ENCODE data around the gene RPE. TPM values are rescaled to one million over a fixed set of nuclear protein-coding genes. Genes with fewer than 3 reads are reported as not detected.

Gene RPE
- total RNA-seq, 1 donor = 68.0 TPM

DNA sequence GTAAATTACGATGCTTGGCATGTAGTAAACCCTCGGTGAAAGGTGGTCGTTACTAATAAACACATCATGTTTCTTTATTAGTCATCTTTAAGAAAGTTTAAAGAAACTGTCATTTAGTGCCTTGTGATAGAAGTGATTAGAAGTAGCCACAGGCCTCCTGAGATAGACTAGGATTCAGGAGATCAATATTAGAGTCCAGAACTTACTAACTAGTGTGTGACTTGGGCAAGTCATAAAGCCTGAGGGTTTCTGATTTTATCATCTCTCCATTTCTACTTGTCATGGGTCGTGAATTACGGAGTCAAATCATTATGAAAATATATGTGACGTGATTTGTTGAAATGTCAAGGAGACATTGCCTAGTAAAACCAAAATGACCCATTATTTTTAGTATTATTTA, 6.7 kb downstream of the RPE start:
- Histone ChIP-seq H4K20me1 (ENCODE audit: insufficient read depth, low read length) (peaks cover 13% of the 10 kb centered on the region), H3K36me3 (ENCODE audit: insufficient read depth, low read length) (peaks cover under 1% of the 10 kb centered on the region), H3K27me3 (ENCODE audit: insufficient read depth, low read length) (no peaks in the 10 kb centered on the region)

DNA sequence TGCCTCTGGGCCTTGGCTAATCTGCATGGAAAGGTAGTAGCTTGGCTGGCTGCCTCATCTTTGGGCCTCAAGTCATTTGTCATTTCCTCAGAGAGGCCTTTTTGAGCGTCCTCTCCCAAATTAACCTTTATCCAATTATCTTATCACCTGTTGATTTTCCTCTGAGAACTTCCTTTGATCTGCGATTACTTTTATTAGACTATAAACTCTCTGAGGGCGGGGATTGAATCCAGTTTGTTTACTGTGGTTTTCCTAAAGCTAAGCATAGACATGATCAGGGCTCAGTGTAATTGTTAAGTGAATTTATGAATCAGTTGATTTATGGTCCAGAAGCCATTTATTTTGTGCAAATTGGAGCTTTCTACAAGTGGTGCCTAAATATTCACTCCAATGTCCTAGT, 7.5 kb downstream of the RPE start:
- Histone ChIP-seq H3K4me2 (ENCODE audit: insufficient read depth, low read length) (no peak overlapping the region), H3K4me1 (ENCODE audit: insufficient read depth, low read length) (peaks cover 4% of the 10 kb centered on the region), H3K27ac (ENCODE audit: low read depth, low read length) (no peak overlapping the region), H4K20me1 (ENCODE audit: insufficient read depth, low read length) (peaks cover 13% of the 10 kb centered on the region), H3K27me3 (ENCODE audit: insufficient read depth, low read length) (no peaks in the 10 kb centered on the region), H3K36me3 (ENCODE audit: insufficient read depth, low read length) (peaks cover 8% of the 10 kb centered on the region), H3K9me3 (ENCODE audit: low read depth, low read length) (no peaks in the 10 kb centered on the region), H3K4me3 (ENCODE audit: insufficient read depth, low read length) (no peak overlapping the region), H3K79me2 (ENCODE audit: insufficient read depth, low read length) (peaks cover 90% of the 10 kb centered on the region), H2AFZ (ENCODE audit: low read length) (no peak overlapping the region)
- TF ChIP-seq CTCF (IDR thresholded peaks at IDR 0.05; ENCODE audit: extremely low read depth, low read depth, low read length) = no peak
- no peak for DNase-seq (ENCODE audit: insufficient read length, low spot score, missing footprints)

More for the DNA sequence above, 6.7 kb downstream of the RPE start:
- H3K4me3 ChIP-seq (ENCODE audit: insufficient read depth, low read length) = no peak overlapping the region
- TF ChIP-seq CTCF (IDR thresholded peaks at IDR 0.05; ENCODE audit: extremely low read depth, low read depth, low read length) = no peak
- H3K9me3 ChIP-seq (ENCODE audit: low read depth, low read length) = no peaks in the 10 kb centered on the region
- H3K79me2 ChIP-seq (ENCODE audit: insufficient read depth, low read length) = peaks cover 94% of the 10 kb centered on the region
- no peak overlapping the region for H2AFZ ChIP-seq (ENCODE audit: low read length)
- peaks cover 4% of the 10 kb centered on the region for H3K4me1 ChIP-seq (ENCODE audit: insufficient read depth, low read length)
- H3K27ac ChIP-seq (ENCODE audit: low read depth, low read length) = no peak overlapping the region
- no peak overlapping the region for H3K4me2 ChIP-seq (ENCODE audit: insufficient read depth, low read length)
- no peak for DNase-seq (ENCODE audit: insufficient read length, low spot score, missing footprints)

DNA sequence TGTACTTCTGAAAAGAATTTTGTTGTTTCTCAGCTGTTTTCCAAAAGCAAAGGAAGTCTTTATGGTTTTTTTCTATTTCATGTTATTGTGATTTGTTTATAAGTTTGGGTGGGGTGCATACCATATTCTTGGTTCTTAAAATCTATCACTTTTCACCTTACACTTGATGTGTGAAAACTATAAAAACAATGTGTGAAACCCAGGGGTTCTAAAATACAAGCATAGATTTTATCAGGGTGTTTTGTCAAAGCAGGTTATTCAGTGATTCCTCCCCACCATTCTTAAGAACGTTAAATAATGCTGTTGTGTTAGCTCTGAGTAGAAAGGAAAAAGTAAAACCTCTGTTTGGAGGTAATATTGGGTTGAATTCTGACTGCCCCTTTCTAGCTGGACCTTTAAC, 17.7 kb downstream of the RPE start:
- Histone ChIP-seq H3K36me3 (ENCODE audit: insufficient read depth, low read length) (peaks cover 60% of the 10 kb centered on the region), H3K4me3 (ENCODE audit: insufficient read depth, low read length) (no peak overlapping the region), H3K4me2 (ENCODE audit: insufficient read depth, low read length) (no peak overlapping the region), H3K27me3 (ENCODE audit: insufficient read depth, low read length) (no peaks in the 10 kb centered on the region), H2AFZ (ENCODE audit: low read length) (no peak overlapping the region), H3K27ac (ENCODE audit: low read depth, low read length) (no peak overlapping the region), H4K20me1 (ENCODE audit: insufficient read depth, low read length) (no peaks in the 10 kb centered on the region), H3K9me3 (ENCODE audit: low read depth, low read length) (no peaks in the 10 kb centered on the region), H3K79me2 (ENCODE audit: insufficient read depth, low read length) (peaks cover 3% of the 10 kb centered on the region), H3K4me1 (ENCODE audit: insufficient read depth, low read length) (no peaks in the 10 kb centered on the region)
- TF ChIP-seq CTCF (IDR thresholded peaks at IDR 0.05; ENCODE audit: extremely low read depth, low read depth, low read length) = no peak
- DNase-seq (ENCODE audit: insufficient read length, low spot score, missing footprints) = no peak

DNA sequence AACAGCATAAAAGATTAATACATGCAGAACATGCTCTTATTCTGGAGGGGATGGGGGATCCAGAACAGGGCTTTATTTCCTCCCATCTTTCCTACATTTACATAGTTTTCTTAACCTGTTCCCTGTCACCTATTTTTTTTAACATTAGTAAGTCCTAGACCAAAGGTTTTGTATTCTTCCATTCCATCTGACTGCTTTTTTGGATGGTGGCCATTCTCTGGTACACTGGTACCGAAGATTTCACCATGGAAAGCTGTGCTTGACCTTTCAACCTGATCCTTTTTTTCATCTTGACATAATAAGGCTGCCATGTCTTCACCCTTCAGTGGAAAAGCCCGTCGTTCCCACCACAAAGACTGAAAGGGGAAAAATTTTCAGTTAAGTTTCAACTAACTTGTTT, 20.4 kb downstream of the RPE start:
- Histone ChIP-seq H3K27ac (ENCODE audit: low read depth, low read length) (no peak overlapping the region), H3K79me2 (ENCODE audit: insufficient read depth, low read length) (no peaks in the 10 kb centered on the region), H4K20me1 (ENCODE audit: insufficient read depth, low read length) (no peaks in the 10 kb centered on the region), H2AFZ (ENCODE audit: low read length) (no peak overlapping the region), H3K27me3 (ENCODE audit: insufficient read depth, low read length) (no peaks in the 10 kb centered on the region), H3K36me3 (ENCODE audit: insufficient read depth, low read length) (peaks cover 39% of the 10 kb centered on the region), H3K4me1 (ENCODE audit: insufficient read depth, low read length) (no peaks in the 10 kb centered on the region), H3K4me3 (ENCODE audit: insufficient read depth, low read length) (no peak overlapping the region), H3K4me2 (ENCODE audit: insufficient read depth, low read length) (no peak overlapping the region), H3K9me3 (ENCODE audit: low read depth, low read length) (no peaks in the 10 kb centered on the region)
- peak; percentile 50 for DNase-seq (ENCODE audit: insufficient read length, low spot score, missing footprints)
- TF ChIP-seq CTCF (IDR thresholded peaks at IDR 0.05; ENCODE audit: extremely low read depth, low read depth, low read length) = no peak
